IMR-90 (cell line): ENCODE measurements around the gene HNRNPH2. TPM values are rescaled to one million over a fixed set of nuclear protein-coding genes. Genes with fewer than 3 reads are reported as not detected.

Source experiments
- ATAC-seq: fragments of 200-7000 bp; cut with Tn5 transposase; 2 replicates; pipeline ENCODE4 v1.9.1; 2020; ENCODE audit warnings: low read depth, mild to moderate bottlenecking, moderate library complexity
- BruUV-seq: library from RNA; stranded (reverse); fragments of 400-500 nt; replicated peaks from 2 replicates; lab custom pipeline; 2021; lab: Mats Ljungman, UMichigan
- CTCF ChIA-PET: fragments of 300-600 bp; formaldehyde crosslinking; extraction: SDS; loops from one replicate; lab custom pipeline; 2021; ENCODE audit warnings: antibody characterized with exemption; lab: Yijun Ruan, JAX
- POLR2A ChIA-PET: fragments of 300-600 bp; sonication (Branson Sonifier 250); formaldehyde crosslinking; loops from one replicate; lab custom pipeline; 2022; ENCODE audit warnings: antibody characterized with exemption; ENCODE audit not compliant: unreplicated experiment; lab: Charles Lee
- DNase-seq: peaks from one replicate; pipeline ENCODE4 v3.0.0; 2013
- H2AFZ ChIP-seq: replicated peaks from 2 replicates; pipeline ENCODE3; 2013; ENCODE audit warnings: low read length, mild to moderate bottlenecking; ENCODE audit not compliant: poor library complexity
- H2AK5ac ChIP-seq: 2 replicates; pipeline ENCODE4 v1.6.1; 2013; ENCODE audit warnings: low read depth, low read length, inconsistent platforms
- H2AK9ac ChIP-seq: replicated peaks from 2 replicates; pipeline ENCODE3; 2013; ENCODE audit warnings: mild to moderate bottlenecking, low read depth, low read length, moderate library complexity; ENCODE audit not compliant: poor library complexity
- H2BK120ac ChIP-seq: 2 replicates; pipeline ENCODE4 v1.6.1; 2013; ENCODE audit warnings: low read depth, low read length, inconsistent platforms
- H2BK15ac ChIP-seq: 3 replicates; pipeline ENCODE4 v1.6.1; 2013; ENCODE audit warnings: low read depth, low read length, inconsistent platforms
- H2BK20ac ChIP-seq: 2 replicates; pipeline ENCODE4 v1.6.1; 2013; ENCODE audit warnings: low read depth, mild to moderate bottlenecking, inconsistent platforms, low read length, moderate library complexity
- H2BK5ac ChIP-seq: 2 replicates; pipeline ENCODE4 v1.6.1; 2013; ENCODE audit warnings: mild to moderate bottlenecking, low read depth, low read length, inconsistent platforms; ENCODE audit not compliant: poor library complexity, severe bottlenecking
- H3K14ac ChIP-seq: replicated peaks from 2 replicates; pipeline ENCODE4 v1.6.1; 2013; ENCODE audit warnings: low read depth, low read length, inconsistent platforms
- H3K18ac ChIP-seq: 2 replicates; pipeline ENCODE4 v1.6.1; 2013; ENCODE audit warnings: low read depth, low read length, control low read depth
- H3K23ac ChIP-seq: 2 replicates; pipeline ENCODE4 v1.6.1; 2013; ENCODE audit warnings: low read depth, low read length, inconsistent platforms
- H3K27ac ChIP-seq: 2 replicates; pipeline ENCODE4 v1.5.1; 2013; ENCODE audit warnings: mild to moderate bottlenecking, control low read depth, low read length; ENCODE audit not compliant: insufficient read depth
- H3K27me3 ChIP-seq: 2 replicates; pipeline ENCODE4 v1.6.1; 2013; ENCODE audit warnings: low read length; ENCODE audit not compliant: control insufficient read depth, insufficient read depth
- H3K36me3 ChIP-seq: 2 replicates; pipeline ENCODE4 v1.6.1; 2013; ENCODE audit warnings: low read length, mixed read lengths; ENCODE audit not compliant: control insufficient read depth, insufficient read depth
- H3K4ac ChIP-seq: 2 replicates; pipeline ENCODE4 v1.6.1; 2013; ENCODE audit warnings: low read depth, low read length, inconsistent platforms
- H3K4me1 ChIP-seq: 2 replicates; pipeline ENCODE4 v1.6.1; 2013; ENCODE audit warnings: low read length, mixed read lengths; ENCODE audit not compliant: control insufficient read depth, insufficient read depth
- H3K4me2 ChIP-seq: 2 replicates; pipeline ENCODE4 v1.6.1; 2013; ENCODE audit warnings: low read depth, mild to moderate bottlenecking, control low read depth, low read length, moderate library complexity
- H3K4me3 ChIP-seq: 2 replicates; pipeline ENCODE4 v1.5.1; 2013; ENCODE audit warnings: low read depth, mild to moderate bottlenecking, control low read depth, low read length, moderate library complexity; ENCODE audit not compliant: insufficient read depth
- H3K56ac ChIP-seq: 2 replicates; pipeline ENCODE4 v1.6.1; 2013; ENCODE audit warnings: low read length, inconsistent platforms; ENCODE audit not compliant: insufficient read depth; ENCODE audit errors: extremely low read depth
- H3K79me1 ChIP-seq, 2 experiments: 2 replicates each; pipeline ENCODE4 v1.6.1; 2013; ENCODE audit warnings: low read length in 2 of 2, inconsistent platforms in 1 of 2, low read depth in 1 of 2
- H3K9ac ChIP-seq: 2 replicates; pipeline ENCODE4 v1.6.1; 2013; ENCODE audit warnings: low read depth, low read length, control low read depth
- H3K9me1 ChIP-seq: 2 replicates; pipeline ENCODE4 v1.6.1; 2013; ENCODE audit warnings: low read length, inconsistent platforms; ENCODE audit not compliant: insufficient read depth
- H3K9me3 ChIP-seq: 2 replicates; pipeline ENCODE4 v1.6.1; 2013; ENCODE audit warnings: low read length; ENCODE audit not compliant: control insufficient read depth, insufficient read depth
- H4K20me1 ChIP-seq: 2 replicates; pipeline ENCODE4 v1.6.1; 2013; ENCODE audit warnings: low read length, inconsistent platforms; ENCODE audit not compliant: insufficient read depth
- H4K5ac ChIP-seq: 2 replicates; pipeline ENCODE4 v1.6.1; 2013; ENCODE audit warnings: mild to moderate bottlenecking, low read depth, low read length, control low read depth
- H4K8ac ChIP-seq, 2 experiments: 2 replicates each; pipeline ENCODE4 v1.6.1; 2013; ENCODE audit warnings: low read depth in 2 of 2, low read length in 2 of 2, control low read depth in 1 of 2, inconsistent platforms in 1 of 2
- H4K91ac ChIP-seq: 2 replicates; pipeline ENCODE4 v1.6.1; 2013; ENCODE audit warnings: low read depth, low read length, inconsistent platforms; ENCODE audit not compliant: insufficient read depth
- BHLHE40 ChIP-seq: fragments of 150-350 bp; IDR thresholded peaks from 2 replicates; pipeline ENCODE4 v1.6.1; 2016; ENCODE audit warnings: mild to moderate bottlenecking, low read depth, low read length
- CEBPB ChIP-seq: IDR thresholded peaks from 2 replicates; pipeline ENCODE4 v1.6.1; 2012; ENCODE audit warnings: low read depth, low read length, improper control_type of control experiment
- CHD1 ChIP-seq: IDR thresholded peaks from 2 replicates; pipeline ENCODE4 v1.6.1; 2012; ENCODE audit warnings: low read depth, low read length, improper control_type of control experiment
- FOS ChIP-seq: fragments of 150-350 bp; IDR thresholded peaks from 2 replicates; pipeline ENCODE4 v1.6.1; 2016; ENCODE audit warnings: low read depth, low read length
- MAFK ChIP-seq: IDR thresholded peaks from 2 replicates; pipeline ENCODE4 v1.6.1; 2012; ENCODE audit warnings: low read depth, low read length, improper control_type of control experiment
- MAZ ChIP-seq: IDR thresholded peaks from 2 replicates; pipeline ENCODE4 v1.6.1; 2012; ENCODE audit warnings: low read depth, mild to moderate bottlenecking, low read length, improper control_type of control experiment, moderate library complexity, borderline replicate concordance
- MXI1 ChIP-seq: IDR thresholded peaks from 2 replicates; pipeline ENCODE4 v1.6.1; 2012; ENCODE audit warnings: low read depth, mild to moderate bottlenecking, low read length, moderate library complexity, borderline replicate concordance
- NFE2L2 ChIP-seq: fragments of 150-350 bp; IDR thresholded peaks from 2 replicates; pipeline ENCODE4 v1.6.1; 2016; ENCODE audit warnings: low read depth, mild to moderate bottlenecking, low read length
- POLR2A ChIP-seq: IDR thresholded peaks from 2 replicates; pipeline ENCODE4 v1.6.1; 2012; ENCODE audit warnings: mild to moderate bottlenecking, low read depth, low read length
- RAD21 ChIP-seq: IDR thresholded peaks from 2 replicates; pipeline ENCODE4 v1.6.1; 2012; ENCODE audit warnings: low read length, improper control_type of control experiment
- RCOR1 ChIP-seq: IDR thresholded peaks from 2 replicates; pipeline ENCODE4 v1.6.1; 2012; ENCODE audit warnings: mild to moderate bottlenecking, low read length, improper control_type of control experiment; ENCODE audit not compliant: insufficient replicate concordance
- RFX5 ChIP-seq: IDR thresholded peaks from 2 replicates; pipeline ENCODE4 v1.8.0; 2012; ENCODE audit warnings: low read depth, mild to moderate bottlenecking, low read length, moderate library complexity
- SMC3 ChIP-seq: fragments of 150-350 bp; IDR thresholded peaks from 2 replicates; pipeline ENCODE4 v1.6.1; 2016; ENCODE audit warnings: low read depth, mild to moderate bottlenecking, antibody characterized with exemption, low read length, moderate library complexity
- WGBS, 2 experiments: methylation state at CpG; one replicate each; pipeline versions ENCODE4 v1.1.5 to v1.1.7; 2013; ENCODE audit warnings: missing lambda C conversion rate in 2 of 2; ENCODE audit not compliant: insufficient read length in 1 of 2; ENCODE audit errors: extremely low coverage in 2 of 2; 5-methylcytosine and 5-hydroxymethylcytosine counted together
- dilution Hi-C: fragments of 300-500 bp; cut with HindIII; formaldehyde crosslinking; loops from one replicate; pipeline ENCODE4 v1.14.3; 2018; ENCODE audit warnings: low sequenced_read_pairs; ENCODE audit not compliant: unreplicated experiment
- in situ Hi-C: fragments of 300-500 bp; cut with MboI; formaldehyde crosslinking; loops from 3 replicates; pipeline ENCODE4 v1.14.3; 2019; ENCODE audit warnings: low sequenced_read_pairs, inconsistent platforms, mixed read lengths
- intact Hi-C: fragments of 100-400 bp; cut with micrococcal nuclease; formaldehyde crosslinking; loops from 2 replicates; pipeline ENCODE4 v1.10.0; 2022
- polyA plus RNA-seq, 3 experiments: library from polyadenylated mRNA; depleted of rRNA; stranded (reverse); fragments of >200 nt; gene quantifications; 2 replicates each; pipeline ENCODE4 v1.2.3, GENCODE V29; 2012; ENCODE audit warnings: low replicate concordance in 1 of 3
- total RNA-seq: library from RNA; depleted of rRNA; stranded (reverse); fragments of >200 nt; gene quantifications from 2 replicates; pipeline ENCODE4 v1.2.3, GENCODE V29; 2012
- TF ChIP-seq, protein P1 (sequence below): fragments of 150-350 bp; IDR thresholded peaks from 2 replicates; pipeline ENCODE4 v1.6.1; 2016; ENCODE audit warnings: low read depth, mild to moderate bottlenecking, low read length, moderate library complexity, borderline replicate concordance
- TF ChIP-seq, protein P2 (sequence below): fragments of 150-350 bp; IDR thresholded peaks from 2 replicates; pipeline ENCODE4 v1.6.1; 2017; ENCODE audit warnings: mild to moderate bottlenecking, antibody characterized with exemption, low read length, low read depth
- TF ChIP-seq, protein P3 (sequence below): conservative IDR thresholded peaks from 2 replicates; pipeline ENCODE4 v1.5.1; 2012; ENCODE audit warnings: mild to moderate bottlenecking, low read depth, low read length, improper control_type of control experiment

The HNRNPH2 gene
- total and polyA plus RNA-seq, 2 of the 4 experiments (the other 2 are of a cell fraction), result 42.8 to 54.3 TPM

DNA sequence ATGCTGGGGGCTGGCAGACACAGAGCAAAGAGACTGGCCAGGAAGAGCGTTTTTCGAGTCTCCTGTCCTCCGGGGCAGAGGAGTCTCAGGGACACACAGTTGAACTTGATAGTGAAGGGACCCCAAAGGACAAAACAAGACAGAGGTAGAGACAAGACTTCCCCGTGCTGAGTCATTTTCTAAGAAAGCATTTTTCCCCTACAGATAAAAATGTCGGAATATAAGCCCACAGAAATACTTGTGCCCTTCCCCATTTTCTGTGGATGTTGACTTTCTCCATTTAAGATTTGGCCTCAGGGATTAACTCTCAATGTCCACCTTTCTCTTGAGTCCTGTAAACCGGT lies 21.5 kb upstream of the HNRNPH2 start:
- no peak overlapping the region for H2BK5ac ChIP-seq
- no peak overlapping the region for H2BK20ac ChIP-seq
- TF ChIP-seq, protein P1, sequence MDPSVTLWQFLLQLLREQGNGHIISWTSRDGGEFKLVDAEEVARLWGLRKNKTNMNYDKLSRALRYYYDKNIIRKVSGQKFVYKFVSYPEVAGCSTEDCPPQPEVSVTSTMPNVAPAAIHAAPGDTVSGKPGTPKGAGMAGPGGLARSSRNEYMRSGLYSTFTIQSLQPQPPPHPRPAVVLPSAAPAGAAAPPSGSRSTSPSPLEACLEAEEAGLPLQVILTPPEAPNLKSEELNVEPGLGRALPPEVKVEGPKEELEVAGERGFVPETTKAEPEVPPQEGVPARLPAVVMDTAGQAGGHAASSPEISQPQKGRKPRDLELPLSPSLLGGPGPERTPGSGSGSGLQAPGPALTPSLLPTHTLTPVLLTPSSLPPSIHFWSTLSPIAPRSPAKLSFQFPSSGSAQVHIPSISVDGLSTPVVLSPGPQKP, result no peak
- TF ChIP-seq, protein P2, sequence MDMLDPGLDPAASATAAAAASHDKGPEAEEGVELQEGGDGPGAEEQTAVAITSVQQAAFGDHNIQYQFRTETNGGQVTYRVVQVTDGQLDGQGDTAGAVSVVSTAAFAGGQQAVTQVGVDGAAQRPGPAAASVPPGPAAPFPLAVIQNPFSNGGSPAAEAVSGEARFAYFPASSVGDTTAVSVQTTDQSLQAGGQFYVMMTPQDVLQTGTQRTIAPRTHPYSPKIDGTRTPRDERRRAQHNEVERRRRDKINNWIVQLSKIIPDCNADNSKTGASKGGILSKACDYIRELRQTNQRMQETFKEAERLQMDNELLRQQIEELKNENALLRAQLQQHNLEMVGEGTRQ, result no peak
- no peak for TF ChIP-seq RCOR1
- no peak for TF ChIP-seq MXI1
- TF ChIP-seq RFX5, result no peak
- no peak for TF ChIP-seq NFE2L2
- TF ChIP-seq, protein P3, sequence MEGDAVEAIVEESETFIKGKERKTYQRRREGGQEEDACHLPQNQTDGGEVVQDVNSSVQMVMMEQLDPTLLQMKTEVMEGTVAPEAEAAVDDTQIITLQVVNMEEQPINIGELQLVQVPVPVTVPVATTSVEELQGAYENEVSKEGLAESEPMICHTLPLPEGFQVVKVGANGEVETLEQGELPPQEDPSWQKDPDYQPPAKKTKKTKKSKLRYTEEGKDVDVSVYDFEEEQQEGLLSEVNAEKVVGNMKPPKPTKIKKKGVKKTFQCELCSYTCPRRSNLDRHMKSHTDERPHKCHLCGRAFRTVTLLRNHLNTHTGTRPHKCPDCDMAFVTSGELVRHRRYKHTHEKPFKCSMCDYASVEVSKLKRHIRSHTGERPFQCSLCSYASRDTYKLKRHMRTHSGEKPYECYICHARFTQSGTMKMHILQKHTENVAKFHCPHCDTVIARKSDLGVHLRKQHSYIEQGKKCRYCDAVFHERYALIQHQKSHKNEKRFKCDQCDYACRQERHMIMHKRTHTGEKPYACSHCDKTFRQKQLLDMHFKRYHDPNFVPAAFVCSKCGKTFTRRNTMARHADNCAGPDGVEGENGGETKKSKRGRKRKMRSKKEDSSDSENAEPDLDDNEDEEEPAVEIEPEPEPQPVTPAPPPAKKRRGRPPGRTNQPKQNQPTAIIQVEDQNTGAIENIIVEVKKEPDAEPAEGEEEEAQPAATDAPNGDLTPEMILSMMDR, result no peak
- no peak for TF ChIP-seq FOS
- no peak for TF ChIP-seq MAZ
- no peak for TF ChIP-seq SMC3
- TF ChIP-seq RAD21, result no peak
- TF ChIP-seq CEBPB, result no peak
- no peak for TF ChIP-seq CHD1
- no peak for TF ChIP-seq POLR2A
- no peak for TF ChIP-seq MAFK
- no peak for TF ChIP-seq BHLHE40
- in situ Hi-C loops (no loop called here), dilution Hi-C loops (no loop called here), intact Hi-C loops (no loop called here)
- no peak overlapping the region for H3K23ac ChIP-seq
- no peak overlapping the region for H3K4ac ChIP-seq
- no peak overlapping the region for H3K14ac ChIP-seq
- no peak overlapping the region for H3K4me2 ChIP-seq
- H4K8ac ChIP-seq, result no peak overlapping the region
- peaks cover 16% of the 10 kb centered on the region; the same call in 1 of the 2 replicates for H3K27me3 ChIP-seq
- H2AK5ac ChIP-seq, result no peak overlapping the region
- H3K79me1 ChIP-seq, result peaks cover 0 to 7% of the 10 kb centered on the region in 2 experiments; a peak in 2 of 4 replicates
- no peak overlapping the region for H2BK120ac ChIP-seq
- no peaks in the 10 kb centered on the region for H3K4me1 ChIP-seq
- no peaks in the 10 kb centered on the region; the same call in 1 of the 2 replicates for H3K36me3 ChIP-seq
- ChIA-PET CTCF (no interaction called here), POLR2A (no interaction called here)
- H3K56ac ChIP-seq, result no peak overlapping the region
- no peak overlapping the region for H3K18ac ChIP-seq
- H3K9me3 ChIP-seq, result no peaks in the 10 kb centered on the region
- no peak overlapping the region for H3K27ac ChIP-seq
- WGBS, 2 experiments, result 53% methylated on average over 2 of the region's 6 CpGs; no CpG with 5 or more reads in 1 of the 2 experiments
- no peak overlapping the region for H4K5ac ChIP-seq
- H4K91ac ChIP-seq, result no peak overlapping the region
- H4K20me1 ChIP-seq, result no peaks in the 10 kb centered on the region
- no peak for DNase-seq
- no peak overlapping the region for H2AK9ac ChIP-seq
- H3K9me1 ChIP-seq, result peaks cover 4% of the 10 kb centered on the region
- no peak overlapping the region for H2BK15ac ChIP-seq
- BruUV-seq, result no TSS peak
- H3K4me3 ChIP-seq, result no peak overlapping the region
- no peak for ATAC-seq
- no peak overlapping the region for H3K9ac ChIP-seq
- no peak overlapping the region for H2AFZ ChIP-seq
